ENCODE data around the gene OSTN. TPM values are rescaled to one million over a fixed set of nuclear protein-coding genes. Genes with fewer than 3 reads are reported as not detected.
A peak's percentile ranks its signal among the peaks of the same experiment; 100 is the strongest.

Gene OSTN
- total RNA-seq, 2 donors from 2014 or later: not detected

- H3K27ac Mint-ChIP-seq: no peak overlapping the region
- peak; percentile 31 for ATAC-seq (replicated peaks)
- H3K4me1 Mint-ChIP-seq: no peaks in the 10 kb centered on the region
- H3K27me3 Mint-ChIP-seq: no peaks in the 10 kb centered on the region
- no peaks in the 10 kb centered on the region for H3K9me3 Mint-ChIP-seq
- no peaks in the 10 kb centered on the region for H3K36me3 Mint-ChIP-seq (ENCODE audit: low read depth)
- H3K4me3 Mint-ChIP-seq: no peak overlapping the region
Observed at GRCh38 chr3:191300422-191300821, 101.4 kb downstream of the OSTN start.

- H3K4me3 Mint-ChIP-seq: no peak overlapping the region
- no peaks in the 10 kb centered on the region for H3K36me3 Mint-ChIP-seq (ENCODE audit: low read depth)
- no peaks in the 10 kb centered on the region for H3K9me3 Mint-ChIP-seq
- no peaks in the 10 kb centered on the region for H3K4me1 Mint-ChIP-seq
- H3K27ac Mint-ChIP-seq: no peak overlapping the region
- H3K27me3 Mint-ChIP-seq: no peaks in the 10 kb centered on the region
- peak; percentile 58 for ATAC-seq (replicated peaks)
Observed at GRCh38 chr3:191301017-191301416, 102.0 kb downstream of the OSTN start.

GRCh38 chr3:191301782-191302411 lies 102.9 kb downstream of the OSTN start:
- no peaks in the 10 kb centered on the region for H3K9me3 Mint-ChIP-seq
- H3K36me3 Mint-ChIP-seq (ENCODE audit: low read depth): no peaks in the 10 kb centered on the region
- no peak for ATAC-seq (replicated peaks)
- no peak overlapping the region for H3K27ac Mint-ChIP-seq
- no peaks in the 10 kb centered on the region for H3K27me3 Mint-ChIP-seq
- H3K4me1 Mint-ChIP-seq: no peaks in the 10 kb centered on the region
- no peak overlapping the region for H3K4me3 Mint-ChIP-seq

- no peaks in the 10 kb centered on the region for H3K9me3 Mint-ChIP-seq
- no peaks in the 10 kb centered on the region for H3K27me3 Mint-ChIP-seq
- no peak overlapping the region for H3K4me3 Mint-ChIP-seq
- ATAC-seq (replicated peaks): no peak
- H3K4me1 Mint-ChIP-seq: no peaks in the 10 kb centered on the region
- H3K36me3 Mint-ChIP-seq (ENCODE audit: low read depth): no peaks in the 10 kb centered on the region
- H3K27ac Mint-ChIP-seq: no peak overlapping the region
Observed at GRCh38 chr3:191302451-191302850, 103.4 kb downstream of the OSTN start.

- no peak for ATAC-seq (replicated peaks)
- Mint-ChIP-seq H3K27ac (no peak overlapping the region), H3K4me1 (no peaks in the 10 kb centered on the region), H3K4me3 (no peak overlapping the region), H3K9me3 (no peaks in the 10 kb centered on the region), H3K36me3 (ENCODE audit: low read depth) (no peaks in the 10 kb centered on the region), H3K27me3 (no peaks in the 10 kb centered on the region)
Observed at GRCh38 chr3:191303596-191303995, 104.6 kb downstream of the OSTN start.

GRCh38 chr3:191306428-191306827 lies 107.4 kb downstream of the OSTN start:
- H3K4me1 Mint-ChIP-seq: no peaks in the 10 kb centered on the region

GRCh38 chr3:191307341-191307740 lies 108.3 kb downstream of the OSTN start:
- no peaks in the 10 kb centered on the region for H3K27me3 Mint-ChIP-seq
- H3K4me1 Mint-ChIP-seq: no peaks in the 10 kb centered on the region
- H3K27ac Mint-ChIP-seq: no peak overlapping the region
- H3K4me3 Mint-ChIP-seq: no peak overlapping the region
- peaks cover 4% of the 10 kb centered on the region for H3K9me3 Mint-ChIP-seq
- H3K36me3 Mint-ChIP-seq (ENCODE audit: low read depth): no peaks in the 10 kb centered on the region
- no peak for ATAC-seq (replicated peaks)

More at GRCh38 chr3:191306428-191306827, 107.4 kb downstream of the OSTN start:
- Mint-ChIP-seq H3K27ac (no peak overlapping the region), H3K36me3 (ENCODE audit: low read depth) (no peaks in the 10 kb centered on the region), H3K4me3 (no peak overlapping the region), H3K27me3 (no peaks in the 10 kb centered on the region), H3K9me3 (peaks cover 4% of the 10 kb centered on the region)
- ATAC-seq (replicated peaks): no peak

GRCh38 chr3:191313296-191313695 lies 114.3 kb downstream of the OSTN start:
- Mint-ChIP-seq H3K36me3 (ENCODE audit: low read depth) (no peaks in the 10 kb centered on the region), H3K4me3 (no peak overlapping the region), H3K27ac (no peak overlapping the region), H3K9me3 (peaks cover 4% of the 10 kb centered on the region), H3K27me3 (no peaks in the 10 kb centered on the region), H3K4me1 (no peaks in the 10 kb centered on the region)
- ATAC-seq (replicated peaks): no peak

- Mint-ChIP-seq H3K9me3 (peaks cover 4% of the 10 kb centered on the region), H3K27me3 (no peaks in the 10 kb centered on the region), H3K4me1 (no peaks in the 10 kb centered on the region), H3K4me3 (no peak overlapping the region), H3K36me3 (ENCODE audit: low read depth) (no peaks in the 10 kb centered on the region), H3K27ac (no peak overlapping the region)
- no peak for ATAC-seq (replicated peaks)
Observed at GRCh38 chr3:191314109-191314728, 115.2 kb downstream of the OSTN start.

Other genes starting within 250 kb of the OSTN start
- 10 to 100 TPM; 12.6 to 14.6 TPM for gene CCDC50, start 130.2 kb downstream of the OSTN start, total RNA-seq
- not detected for gene UTS2B, start 131.3 kb downstream of the OSTN start, total RNA-seq